Activated CD4-positive, alpha-beta T cell treated with anti-CD3 and anti-CD28 coated beads, Interleukin-2, amount 50 U/mL, for 48 hours (primary cell): ENCODE measurements around the gene ATP6V1A.

Experiments used
- DNase-seq, 2 experiments: peaks; one replicate each; pipeline ENCODE4 v3.0.0-alpha.2; 2020

The ATP6V1A gene

DNA sequence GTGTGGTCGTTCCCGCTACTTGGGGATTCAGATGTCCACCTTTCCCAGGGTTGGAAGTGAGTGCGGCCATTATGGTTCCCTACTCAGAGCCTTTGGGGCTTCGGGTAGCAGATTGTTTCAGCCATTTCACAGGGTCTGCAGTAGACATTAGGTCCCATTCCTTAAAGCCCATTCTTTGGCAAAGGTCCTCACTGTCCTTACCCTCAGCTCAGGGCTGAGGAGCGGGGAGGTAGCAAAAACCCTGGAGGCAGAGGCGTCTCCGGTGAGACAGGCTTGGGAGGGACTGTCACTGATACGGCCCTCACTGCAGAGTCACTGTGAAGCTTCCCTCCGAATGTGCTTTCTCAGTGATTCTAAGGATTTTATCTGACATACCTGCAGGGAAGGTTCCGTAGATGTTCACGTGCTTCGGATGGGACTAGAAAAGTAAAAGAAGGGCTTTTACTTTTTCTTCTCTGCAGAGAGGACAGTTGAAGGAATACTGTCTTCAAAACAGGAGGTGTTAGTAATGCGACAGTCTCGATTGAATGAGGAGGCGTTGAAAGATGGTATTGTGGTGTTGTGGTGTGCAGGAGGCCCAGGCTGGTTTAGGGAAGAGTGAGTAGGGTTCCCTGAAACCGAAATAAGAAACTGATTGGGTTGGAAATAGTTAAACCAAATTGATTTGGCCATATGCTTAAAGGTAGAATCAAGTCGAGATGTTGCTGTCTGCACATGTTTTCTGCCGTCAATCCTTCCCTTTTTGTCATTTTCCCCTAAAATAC is 630 bp downstream of the ATP6V1A start:
- DNase-seq = peak; percentile 43 to 61

- DNase-seq = no peak
These were observed 4.3 kb downstream of the ATP6V1A start for GRCh38 chr3:113751141-113751540.

DNA sequence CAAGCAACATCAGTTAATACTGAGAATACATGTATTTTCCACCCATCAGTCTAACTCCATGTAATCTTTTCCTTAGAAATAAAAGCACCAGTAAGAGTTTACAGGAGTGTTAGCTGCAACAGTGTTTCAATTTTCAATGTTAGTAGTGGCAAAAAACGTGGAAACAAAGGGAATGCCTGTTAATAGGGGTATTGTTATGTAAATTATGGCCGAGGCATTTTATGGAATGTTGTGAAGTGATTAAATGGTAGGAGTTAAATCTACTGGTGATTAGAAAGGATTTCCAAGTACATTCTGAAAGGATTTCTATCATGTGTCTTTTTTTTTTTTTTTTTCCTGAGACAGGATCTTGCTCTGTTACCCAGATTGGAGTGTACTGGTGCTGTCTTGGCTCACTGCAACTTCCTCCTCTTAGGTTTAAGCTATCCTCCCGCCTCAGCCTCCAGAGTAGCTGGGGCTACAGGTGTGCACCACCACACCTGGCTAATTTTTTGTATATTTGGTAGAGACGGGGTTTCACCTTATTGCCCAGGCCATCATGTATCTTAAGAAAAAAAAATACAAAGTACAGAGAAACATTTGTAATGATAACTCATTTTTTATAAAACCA is 6.6 kb downstream of the ATP6V1A start:
- no peak for DNase-seq

DNA sequence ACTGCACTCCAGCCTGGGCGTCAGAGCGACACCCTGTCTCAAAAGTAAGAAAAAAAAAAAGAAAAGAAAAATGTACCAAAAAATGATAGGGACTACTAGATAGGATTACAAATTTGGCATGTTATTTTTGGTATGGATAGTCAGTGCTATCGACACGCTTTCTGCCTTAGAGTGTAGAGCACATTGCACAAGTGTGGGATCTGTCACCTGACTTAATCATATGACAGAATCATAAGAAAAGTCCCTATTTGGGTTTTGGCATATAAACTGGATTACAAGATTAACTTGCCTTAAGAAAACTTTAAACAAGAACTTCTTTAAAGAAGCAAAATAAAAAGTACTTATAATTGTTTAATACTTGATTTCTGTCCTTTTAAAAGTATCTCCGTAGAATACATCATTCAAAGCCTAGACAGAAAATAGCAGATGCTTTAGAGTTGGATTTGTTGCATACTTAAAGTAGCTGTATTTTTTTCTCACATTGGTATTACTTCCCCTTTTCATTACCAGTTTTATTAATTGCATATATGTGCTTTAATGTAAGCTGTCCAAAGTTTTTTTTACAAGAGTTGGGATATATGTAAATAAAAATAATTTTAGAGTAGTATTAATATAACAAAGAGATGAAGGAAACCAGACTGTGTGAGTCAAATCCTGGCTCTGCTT is 7.8 kb downstream of the ATP6V1A start:
- no peak for DNase-seq

GRCh38 chr3:113758389-113759024 is 11.7 kb downstream of the ATP6V1A start:
- DNase-seq = no peak

DNA sequence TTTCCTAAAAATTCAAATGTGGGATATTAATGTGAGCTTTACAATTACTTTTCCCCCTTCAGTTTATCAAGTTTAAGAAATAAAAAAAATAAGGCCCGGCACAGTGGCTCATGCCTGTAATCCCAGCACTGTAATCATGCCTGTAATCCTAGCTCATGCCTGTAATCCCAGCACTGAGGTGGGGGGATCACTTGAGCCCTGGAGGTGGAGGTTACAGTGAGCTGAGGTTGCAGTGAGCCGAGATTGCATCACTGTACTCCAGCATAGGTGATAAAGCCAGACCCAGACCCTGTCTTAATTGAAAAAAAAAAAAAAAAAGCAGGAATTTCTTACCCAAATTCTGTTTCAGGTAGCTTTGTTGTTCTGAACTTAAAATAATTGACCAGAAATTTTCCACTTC is 17.9 kb downstream of the ATP6V1A start:
- no peak for DNase-seq

DNA sequence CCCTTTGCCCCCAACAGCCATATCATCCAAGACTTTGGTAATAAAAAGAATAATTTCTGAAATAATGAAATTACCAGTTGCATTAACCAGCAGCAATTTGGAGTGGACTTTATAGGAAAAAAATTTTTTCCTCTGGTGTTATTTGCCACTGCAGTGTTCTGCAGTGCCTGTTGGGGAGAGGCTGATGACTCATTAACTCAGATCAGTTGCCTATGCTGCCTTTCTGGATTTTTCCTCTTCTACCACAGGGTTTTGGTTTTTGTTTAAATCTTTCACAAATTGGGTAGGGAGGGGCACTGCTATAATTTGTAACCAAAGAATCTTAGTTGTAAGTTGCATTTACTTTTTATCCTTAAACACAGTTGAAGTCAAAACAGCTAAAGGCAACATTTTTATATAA is 22.7 kb downstream of the ATP6V1A start:
- no peak for DNase-seq

DNA sequence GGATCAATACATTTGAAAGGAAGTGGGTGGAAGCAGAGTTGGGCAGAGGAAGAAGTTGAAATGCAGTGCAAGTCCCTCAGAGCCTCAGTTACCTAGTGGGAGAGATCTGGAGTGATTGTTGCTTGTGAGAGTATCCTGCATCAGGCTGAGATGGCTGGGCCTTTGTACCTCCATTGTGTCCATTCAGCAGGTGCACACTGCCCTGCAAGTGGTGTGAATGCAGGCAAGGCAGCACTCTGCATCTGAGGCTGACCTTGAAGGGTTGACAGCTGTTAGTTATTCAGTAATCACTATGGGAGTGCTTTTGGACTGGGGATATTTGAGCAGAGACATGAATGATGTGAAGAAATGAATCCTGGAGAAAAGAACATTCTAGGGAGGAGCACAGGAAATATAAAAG is 25.2 kb downstream of the ATP6V1A start:
- no peak for DNase-seq

- no peak for DNase-seq
These were observed 26.5 kb downstream of the ATP6V1A start for GRCh38 chr3:113773381-113773780.

DNA sequence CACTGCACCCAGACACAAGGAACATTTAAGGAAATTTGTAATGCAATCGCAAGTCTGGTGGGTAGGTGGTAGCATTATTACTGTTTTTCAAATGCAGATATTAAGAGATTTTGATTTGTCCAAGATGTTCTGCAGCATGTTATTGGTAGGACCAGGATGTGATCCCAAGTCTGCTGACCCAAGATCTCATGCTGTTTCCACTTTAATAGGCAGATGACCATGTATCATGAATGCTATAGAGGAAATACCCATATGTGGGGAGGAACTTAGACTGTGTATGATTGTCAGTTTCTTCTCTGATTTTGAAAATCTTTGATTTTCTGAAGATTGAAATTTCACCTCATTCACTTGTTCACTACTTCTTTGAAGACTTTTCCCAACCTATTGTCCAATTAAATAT is 28.7 kb downstream of the ATP6V1A start:
- DNase-seq = no peak

DNA sequence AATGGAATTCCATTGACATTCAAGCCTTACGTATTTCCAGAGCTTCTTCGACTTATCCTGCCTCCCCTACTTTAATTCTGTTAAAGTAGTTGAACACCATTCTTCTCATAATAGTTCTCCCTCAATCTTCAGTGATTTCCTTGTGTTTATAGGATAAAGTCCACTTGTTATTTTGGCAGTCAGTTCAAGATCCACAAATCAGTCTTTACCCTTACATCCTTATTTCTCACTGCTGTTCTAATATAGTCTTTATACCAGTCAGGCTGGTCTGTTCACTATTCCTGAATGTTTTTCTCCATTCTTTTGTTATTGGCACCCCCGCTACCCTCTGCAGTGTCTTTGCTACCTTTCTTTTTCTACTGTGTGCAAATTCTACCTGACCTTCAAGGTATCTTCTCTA is 29.7 kb downstream of the ATP6V1A start:
- DNase-seq = no peak

DNA sequence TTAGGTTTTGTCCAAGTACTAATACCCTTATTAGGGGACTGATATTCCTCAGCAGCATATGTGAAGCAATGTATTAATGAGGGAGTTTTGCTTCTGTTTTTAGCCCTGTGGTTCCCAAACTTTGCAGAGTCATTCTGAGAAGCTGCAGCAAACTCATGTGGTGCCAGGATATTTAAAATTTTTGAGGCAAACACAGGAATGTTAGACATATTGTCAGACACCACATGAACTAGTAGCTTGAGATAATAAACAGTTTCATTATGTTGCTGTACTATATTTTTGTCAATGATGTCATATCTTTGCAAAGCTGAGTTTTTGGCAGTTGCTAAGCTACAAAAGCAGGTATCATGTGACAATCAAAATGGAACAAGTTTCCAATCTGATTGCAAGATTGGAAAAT is 36.6 kb downstream of the ATP6V1A start:
- no peak for DNase-seq

- no peak for DNase-seq
These were observed 37.1 kb downstream of the ATP6V1A start for GRCh38 chr3:113783980-113784379.

GRCh38 chr3:113791381-113791780 is 44.5 kb downstream of the ATP6V1A start:
- no peak for DNase-seq

DNA sequence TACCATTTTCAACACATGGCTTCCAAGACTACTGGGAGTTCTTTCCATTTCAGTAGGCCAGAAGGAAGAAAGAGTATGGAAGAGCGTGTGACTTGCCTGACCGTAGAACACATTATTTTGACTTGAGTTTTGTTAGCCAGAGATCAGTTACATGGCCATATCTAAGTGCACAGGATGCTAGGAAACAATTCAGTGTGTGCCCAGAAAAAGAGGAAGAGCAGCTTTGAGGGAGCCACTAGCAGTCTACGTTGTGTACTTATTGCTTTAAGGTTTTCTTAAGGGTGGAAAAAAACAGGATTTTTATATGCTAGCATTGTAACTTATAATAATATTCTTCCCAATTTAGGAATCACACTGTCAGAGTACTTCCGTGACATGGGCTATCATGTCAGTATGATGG is 47.7 kb downstream of the ATP6V1A start:
- no peak for DNase-seq

GRCh38 chr3:113795693-113796092 is 48.9 kb downstream of the ATP6V1A start:
- no peak for DNase-seq

GRCh38 chr3:113802795-113803455 is 56.1 kb downstream of the ATP6V1A start:
- no peak for DNase-seq

DNA sequence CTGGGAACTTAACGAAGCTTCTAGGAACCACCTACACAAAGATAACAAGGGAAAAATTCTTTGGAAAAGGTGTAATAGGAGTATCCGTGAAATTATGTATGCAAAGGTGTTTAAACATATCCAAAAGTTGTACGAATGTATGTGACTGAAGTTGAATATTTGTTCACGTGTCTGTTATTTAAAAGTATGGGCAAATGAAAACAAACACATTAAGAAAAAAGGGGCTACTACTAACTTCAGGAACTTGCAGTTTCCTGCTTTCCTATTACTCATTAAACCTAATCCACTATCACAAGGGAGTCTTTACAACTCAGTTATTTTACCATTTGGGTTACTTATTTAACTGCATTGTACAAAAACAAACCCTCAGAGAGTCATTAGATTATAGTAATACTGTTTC is 57.8 kb downstream of the ATP6V1A start:
- no peak for DNase-seq

- no peak for DNase-seq
These were observed 58.4 kb downstream of the ATP6V1A start for GRCh38 chr3:113805249-113805648.

DNA sequence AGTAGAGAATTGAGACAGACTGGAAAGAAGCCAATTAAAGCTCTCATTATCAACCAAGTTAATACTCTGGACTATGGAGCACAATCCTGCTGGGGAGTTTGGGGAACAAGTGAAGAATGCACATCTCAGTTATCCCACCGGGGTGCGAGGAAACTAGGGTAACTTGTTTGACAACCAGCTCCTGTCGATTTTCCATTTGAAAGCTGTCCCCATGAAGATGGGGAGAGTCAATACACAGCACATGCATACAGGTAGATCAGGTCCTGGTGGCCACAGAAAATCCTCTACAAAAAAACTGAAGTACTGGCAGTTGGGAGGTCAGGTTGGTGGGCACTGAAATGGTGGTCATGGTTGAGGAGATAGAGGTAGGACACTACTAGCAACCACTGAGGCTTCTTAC is 66.0 kb downstream of the ATP6V1A start:
- DNase-seq = no peak

GRCh38 chr3:113819866-113820265 is 73.0 kb downstream of the ATP6V1A start:
- DNase-seq = no peak

GRCh38 chr3:113825090-113825489 is 78.3 kb downstream of the ATP6V1A start:
- no peak for DNase-seq

GRCh38 chr3:113828600-113828999 is 81.8 kb downstream of the ATP6V1A start:
- no peak for DNase-seq
